Measurements from ENCODE around the gene FHIP1B. TPM values are rescaled to one million over a fixed set of nuclear protein-coding genes. Genes with fewer than 3 reads are reported as not detected.

Gene FHIP1B
- total RNA-seq, 1 experiment from 2014 or later: 42.8 TPM

GRCh38 chr11:6238902-6239301, 4.5 kb upstream of the FHIP1B start, which contains the start of gene CNGA4:
Gene CNGA4, plus strand, starts transcription at chr11:6239089. Its CDS starts 118 bp downstream, at chr11:6239207.
- POLR2A ChIA-PET: no interaction called here
- intact Hi-C loops (cut with micrococcal nuclease; ENCODE audit: unreplicated experiment) (no loop called here), in situ Hi-C loops (cut with HindIII; ENCODE audit: low pct_unique_long_range_greater_than_20kb, low sequenced_read_pairs) (no loop called here)
- CTCF ChIA-PET: interaction anchor here (1.4 kb wide), 1 partner anchor 12 kb away, joined by 5 read pairs; no protein-coding TSS in a partner anchor
- Histone ChIP-seq H3K4me3 (ENCODE audit: low read depth in 2 of 2, low read length in 2 of 2) (no peak within 1 kb of the TSS), H3K36me3 (ENCODE audit: control insufficient read depth, insufficient read depth, low read length) (no peaks in the 10 kb centered on the region; the same call in 1 of the 2 replicates), H3K27ac (ENCODE audit: low read length) (no peak within 1 kb of the TSS), H3K27me3 (ENCODE audit: control insufficient read depth, insufficient read depth, low read length) (peaks cover 3% of the 10 kb centered on the region; the same call in 1 of the 2 replicates), H3K9me3 (ENCODE audit: control insufficient read depth, insufficient read depth, low read depth, low read length) (no peaks in the 10 kb centered on the region), H3K4me1 (ENCODE audit: control insufficient read depth, insufficient read depth, low read length) (0 out of 2 replicates have a peak, but pooled peaks cover under 1% of the 10 kb centered on the region)
- TF ChIP-seq SIN3A (IDR thresholded peaks at IDR 0.05; ENCODE audit: borderline replicate concordance, insufficient read depth, low read depth, low read length) (no peak), POLR2AphosphoS5 (IDR thresholded peaks at IDR 0.05; ENCODE audit: low read depth, low read length) (no peak), TCF7L2 (IDR thresholded peaks at IDR 0.05; ENCODE audit: low read depth, low read length) (no peak), CTCF (IDR thresholded peaks at IDR 0.05) (no peak), REST (IDR thresholded peaks at IDR 0.05; ENCODE audit: insufficient read depth in 1 of 2, low read depth in 2 of 2, low read length in 1 of 2) (no peak)
- DNase-seq (ENCODE audit: low read depth, low spot score) (no peak), ATAC-seq (no peak)
- BruUV-seq (replicated peaks): no TSS peak

GRCh38 chr11:6237761-6238302, 3.4 kb upstream of the FHIP1B start:
- no peak overlapping the region for H3K27ac ChIP-seq (ENCODE audit: low read length)
- H3K9me3 ChIP-seq (ENCODE audit: control insufficient read depth, insufficient read depth, low read depth, low read length): no peaks in the 10 kb centered on the region
- ATAC-seq: no peak
- no TSS peak for BruUV-seq (replicated peaks)
- no peaks in the 10 kb centered on the region; the same call in 1 of the 2 replicates for H3K36me3 ChIP-seq (ENCODE audit: control insufficient read depth, insufficient read depth, low read length)
- ChIA-PET CTCF (interaction anchor here (1.0 to 1.4 kb wide), 3 partner anchors 13 to 126 kb away, joined by 4 to 5 read pairs (median 4); no protein-coding TSS in a partner anchor), POLR2A (no interaction called here)
- no peak overlapping the region for H3K4me3 ChIP-seq (ENCODE audit: low read depth in 2 of 2, low read length in 2 of 2)
- TF ChIP-seq POLR2AphosphoS5 (IDR thresholded peaks at IDR 0.05; ENCODE audit: low read depth, low read length): no peak
- no peak for TF ChIP-seq CTCF (IDR thresholded peaks at IDR 0.05)
- H3K27me3 ChIP-seq (ENCODE audit: control insufficient read depth, insufficient read depth, low read length): peaks cover 3% of the 10 kb centered on the region; the same call in 1 of the 2 replicates
- peaks cover 11% of the 10 kb centered on the region for H3K4me1 ChIP-seq (ENCODE audit: control insufficient read depth, insufficient read depth, low read length)
- no peak for DNase-seq (ENCODE audit: low read depth, low spot score)
- intact Hi-C loops (cut with micrococcal nuclease; ENCODE audit: unreplicated experiment) (no loop called here), in situ Hi-C loops (cut with HindIII; ENCODE audit: low pct_unique_long_range_greater_than_20kb, low sequenced_read_pairs) (no loop called here)

Measured in Panc1 (cell line).